Sciatic nerve (tissue), 2 donors: ENCODE measurements around the gene RAD51B. TPM values are rescaled to one million over a fixed set of nuclear protein-coding genes. Genes with fewer than 3 reads are reported as not detected.

ENCODE experiments used
- ATAC-seq: fragments of 200-7000 bp; cut with Tn5 transposase; one replicate; pipeline ENCODE4 v1.9.1; 2020; ENCODE audit warnings: mild to moderate bottlenecking, moderate library complexity
- DNase-seq: peaks from one replicate; pipeline ENCODE4 v3.0.0-alpha.2; 2020; ENCODE audit warnings: low spot score
- intact Hi-C: fragments of 100-400 bp; cut with DNase I; formaldehyde crosslinking; loops from one replicate; pipeline ENCODE4 v1.14.2; 2022
- total RNA-seq: library from RNA; stranded (reverse); fragmentation: NEBNext Ultra II Directional; extraction: Animal tissue kit (Norgen Biotek cat#: 25700); gene quantifications from one replicate; pipeline ENCODE4 v1.2.1, GENCODE V29; 2021
- donor health status: DM: no; HTN: no; CAD: no.
- donor health status: DM: no; HTN: no; CAD: no.

The RAD51B gene
- total RNA-seq, 1 donor from 2014 or later: 30.4 TPM

GRCh38 chr14:68571114-68571591 is 751.6 kb downstream of the RAD51B start:
- no peak for ATAC-seq
- DNase-seq: no peak
- intact Hi-C loops: no loop called here

GRCh38 chr14:68571928-68572525 is 752.4 kb downstream of the RAD51B start:
- intact Hi-C loops: no loop called here
- no peak for DNase-seq
- no peak for ATAC-seq

- intact Hi-C loops: no loop called here
- DNase-seq (no peak), ATAC-seq (no peak)
Observed at GRCh38 chr14:68573126-68573525, 753.5 kb downstream of the RAD51B start.

- DNase-seq (no peak), ATAC-seq (no peak)
- intact Hi-C loops: no loop called here
Observed at GRCh38 chr14:68573722-68574121, 754.1 kb downstream of the RAD51B start.

GRCh38 chr14:68574461-68574860 is 754.9 kb downstream of the RAD51B start:
- intact Hi-C loops: no loop called here
- no peak for ATAC-seq
- no peak for DNase-seq

GRCh38 chr14:68574906-68575305 is 755.3 kb downstream of the RAD51B start:
- intact Hi-C loops: no loop called here
- DNase-seq: no peak
- no peak for ATAC-seq

DNA sequence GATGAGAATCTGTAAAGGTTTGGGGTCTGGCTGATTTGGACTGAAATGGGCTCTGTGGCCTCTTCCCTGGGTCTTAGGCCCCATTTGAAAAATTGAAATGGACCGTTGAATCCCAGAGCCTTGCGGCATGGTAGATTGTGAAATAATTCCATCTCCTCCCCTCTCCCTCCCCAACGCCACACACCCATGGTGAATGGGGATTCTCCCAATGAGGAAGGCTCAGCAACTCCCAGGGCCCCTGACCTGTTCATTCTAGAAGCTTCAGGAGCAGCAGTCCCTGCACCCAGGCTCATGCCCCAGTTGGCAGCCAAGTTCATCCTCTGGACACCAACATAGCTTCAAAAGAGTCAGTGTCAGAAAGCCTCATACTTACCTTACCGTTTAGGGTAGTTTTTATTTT is 755.8 kb downstream of the RAD51B start:
- DNase-seq (no peak), ATAC-seq (no peak)
- intact Hi-C loops: no loop called here

DNA sequence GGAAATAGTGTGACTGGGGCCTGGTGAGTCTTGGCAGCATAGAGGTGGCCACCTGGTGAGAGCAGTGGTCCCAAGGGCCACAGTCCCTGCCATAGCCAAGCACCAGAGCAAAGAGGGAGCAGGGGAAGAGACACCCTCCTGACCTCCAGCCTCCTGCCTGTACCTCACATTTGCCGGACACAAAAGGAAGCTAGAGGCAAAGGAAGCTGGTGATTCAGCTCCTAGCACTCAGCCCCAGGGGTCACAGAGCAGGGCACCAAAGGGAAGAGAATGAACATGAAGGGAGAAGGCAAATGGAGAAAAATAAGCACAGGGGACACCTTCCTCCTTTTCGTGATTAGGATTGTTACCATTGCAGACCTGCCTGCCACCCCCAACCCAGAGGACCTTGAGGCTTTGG is 756.5 kb downstream of the RAD51B start:
- no peak for ATAC-seq
- DNase-seq: no peak
- intact Hi-C loops: no loop called here

GRCh38 chr14:68576496-68577244 is 757.1 kb downstream of the RAD51B start:
- ATAC-seq (no peak), DNase-seq (no peak)
- intact Hi-C loops: no loop called here

DNA sequence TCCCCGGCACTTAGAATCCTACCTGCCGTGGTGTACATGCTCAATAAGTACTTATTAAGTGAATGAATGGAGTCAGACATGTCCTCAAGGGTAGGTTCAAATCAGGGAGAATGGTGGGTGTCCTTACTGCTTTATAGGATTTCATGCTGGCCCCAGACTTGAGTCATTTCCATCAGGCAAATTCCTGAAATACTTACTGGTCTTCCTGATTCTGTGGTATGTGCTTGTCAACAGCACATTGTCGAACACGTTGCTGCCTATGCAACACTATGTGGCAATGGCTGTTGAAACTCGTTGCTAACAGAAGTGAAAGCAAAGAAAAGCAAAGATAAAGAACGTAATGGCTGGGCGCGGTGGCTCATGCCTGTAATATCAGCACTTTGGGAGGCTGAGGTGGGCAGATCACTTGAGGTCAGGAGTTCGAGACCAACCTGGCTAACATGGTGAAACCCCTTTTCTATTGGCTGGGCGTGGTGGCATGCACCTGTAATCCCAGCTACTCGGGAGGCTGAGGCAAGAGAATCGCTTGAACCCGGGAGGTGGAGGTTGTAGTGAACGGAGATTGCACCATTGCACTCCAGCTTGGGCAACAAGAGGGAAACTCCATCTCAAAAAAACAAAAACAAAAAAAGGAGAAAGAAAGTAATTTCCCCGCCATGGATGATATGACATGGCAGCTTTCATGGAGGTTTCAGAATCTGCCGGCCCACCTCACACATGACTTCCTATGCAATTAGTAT is 758.4 kb downstream of the RAD51B start:
- peak; percentile 57 for ATAC-seq
- DNase-seq: no peak
- intact Hi-C loops: no loop called here

GRCh38 chr14:68578597-68578996 is 759.0 kb downstream of the RAD51B start:
- no peak for ATAC-seq
- intact Hi-C loops: no loop called here
- DNase-seq: no peak

DNA sequence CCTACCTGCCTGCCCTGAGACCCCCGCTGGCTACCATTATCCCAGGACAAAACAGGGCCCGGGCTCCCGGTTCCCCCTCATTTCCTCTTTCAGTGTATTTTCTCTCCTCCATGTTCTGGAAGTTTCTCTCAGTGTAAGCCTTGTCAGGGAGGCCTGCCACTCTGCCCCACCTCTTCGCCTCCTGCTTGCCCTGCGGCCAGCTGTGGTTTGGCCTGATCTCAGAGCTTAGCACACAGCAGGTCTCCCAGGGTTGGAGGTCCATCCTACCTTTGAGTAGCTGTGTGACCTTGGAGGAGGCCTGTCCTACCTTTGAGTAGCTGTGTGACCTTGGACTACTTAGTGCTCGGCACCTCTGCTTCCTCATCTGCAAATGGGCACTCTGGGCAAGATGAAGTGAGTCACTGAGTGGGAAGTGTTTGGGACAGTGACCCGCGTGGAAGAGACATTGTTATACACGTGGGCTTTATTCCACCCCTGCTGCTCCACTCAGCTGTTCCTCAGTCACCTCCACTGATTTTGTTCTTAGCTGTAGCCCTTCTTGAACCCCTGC is 760.6 kb downstream of the RAD51B start:
- ATAC-seq (peak; percentile 25), DNase-seq (no peak)
- intact Hi-C loops: no loop called here

DNA sequence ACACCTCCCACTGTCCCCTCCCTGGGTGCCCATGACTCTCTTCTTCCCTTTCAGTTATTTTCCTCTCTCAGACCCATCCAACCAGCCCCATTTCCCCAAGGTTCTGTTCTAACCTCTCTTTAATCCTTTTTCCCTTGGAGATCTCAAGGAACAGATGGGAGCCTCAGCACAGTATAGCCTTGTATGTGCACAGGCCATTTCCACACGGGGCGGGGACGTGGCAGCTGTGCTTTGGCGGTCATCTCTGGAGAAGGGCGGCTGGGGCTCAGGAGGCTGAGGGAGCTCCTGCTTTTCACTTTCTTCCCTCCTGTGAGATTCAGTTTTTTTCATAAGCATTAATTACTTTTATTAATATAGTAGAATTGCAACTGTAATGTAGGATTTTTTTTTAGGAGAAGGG is 761.1 kb downstream of the RAD51B start:
- intact Hi-C loops: no loop called here
- DNase-seq (no peak), ATAC-seq (peak; percentile 65)

GRCh38 chr14:68583548-68584280 is 764.1 kb downstream of the RAD51B start:
- ATAC-seq (no peak), DNase-seq (no peak)
- intact Hi-C loops: no loop called here

- intact Hi-C loops: no loop called here
- no peak for ATAC-seq
- DNase-seq: no peak
Observed at GRCh38 chr14:68584786-68585185, 765.2 kb downstream of the RAD51B start.

- peak; percentile 27 for ATAC-seq
- DNase-seq: no peak
- intact Hi-C loops: no loop called here
Observed at GRCh38 chr14:68585690-68586089, 766.1 kb downstream of the RAD51B start.

DNA sequence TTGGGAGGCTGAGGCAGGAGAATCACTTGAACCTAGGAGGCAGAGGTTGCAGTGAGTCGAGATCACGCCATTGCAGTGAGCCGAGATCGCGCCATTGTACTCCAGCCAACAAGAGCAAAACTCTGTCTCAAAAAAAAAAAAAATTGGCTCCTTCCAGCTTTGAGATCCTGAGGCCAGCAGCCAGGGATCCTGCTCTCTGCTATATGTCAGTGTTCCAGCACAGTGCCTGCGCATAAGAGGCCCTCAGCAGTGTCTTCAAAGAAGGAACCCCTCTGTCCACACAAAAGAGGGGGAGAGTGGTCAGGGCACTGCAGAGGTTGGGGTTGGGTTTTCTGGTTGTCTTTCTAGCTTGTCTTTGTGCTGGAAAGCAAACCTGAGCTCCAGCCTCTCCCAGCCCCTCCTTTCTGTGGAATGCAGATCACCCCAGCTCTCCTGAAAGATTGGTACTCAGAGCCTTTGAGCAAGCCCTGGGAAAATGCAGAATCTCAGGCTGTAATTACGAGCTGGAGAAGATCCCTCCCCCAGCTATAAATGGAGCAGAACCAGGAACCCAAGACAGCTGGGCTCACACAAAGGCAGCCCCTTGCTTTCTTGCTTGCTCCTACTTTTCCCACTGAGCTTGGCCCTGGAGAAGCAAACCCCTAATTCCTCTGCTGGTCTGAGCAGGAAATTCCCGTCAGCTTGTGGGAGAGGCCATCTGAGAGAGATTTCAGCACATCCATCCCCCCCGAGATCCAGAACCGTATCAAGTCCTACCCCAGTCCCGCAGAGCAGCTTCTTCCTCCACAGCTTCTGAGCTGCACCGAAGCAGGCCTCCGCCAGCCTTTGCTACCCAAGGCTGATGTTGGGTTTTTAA is 767.5 kb downstream of the RAD51B start:
- peak; percentile 33 for ATAC-seq
- DNase-seq: no peak
- intact Hi-C loops: no loop called here

GRCh38 chr14:68587931-68588330 is 768.4 kb downstream of the RAD51B start:
- intact Hi-C loops: no loop called here
- ATAC-seq (no peak), DNase-seq (no peak)
